ENCODE measurements around the gene GAS7. TPM values are rescaled to one million over a fixed set of nuclear protein-coding genes. Genes with fewer than 3 reads are reported as not detected.
"Not testable (repeated sequence)": the region's sequence is repeated elsewhere in the genome, so short reads cannot be mapped to it uniquely, and the experiment has no call there.

The GAS7 gene
- total RNA-seq, 1 experiment from 2014 or later: 2.5 TPM

- DNase-seq (ENCODE audit: low read depth): peak; percentile 76
Observed at GRCh38 chr17:10022416-10022815, 176.0 kb downstream of the GAS7 start.

GRCh38 chr17:10021272-10021984 lies 177.0 kb downstream of the GAS7 start:
- no peak for DNase-seq (ENCODE audit: low read depth)

- DNase-seq (ENCODE audit: low read depth): peak; percentile 50
Observed at GRCh38 chr17:10019941-10020451, 178.4 kb downstream of the GAS7 start.

GRCh38 chr17:10018461-10018891 lies 179.9 kb downstream of the GAS7 start:
- DNase-seq (ENCODE audit: low read depth): no peak

GRCh38 chr17:10016958-10017570 lies 181.3 kb downstream of the GAS7 start:
- DNase-seq (ENCODE audit: low read depth): not testable (repeated sequence)

- peak; percentile 57 for DNase-seq (ENCODE audit: low read depth)
Observed at GRCh38 chr17:10013365-10014112, 184.9 kb downstream of the GAS7 start.

GRCh38 chr17:10010752-10011151 lies 187.7 kb downstream of the GAS7 start:
- DNase-seq (ENCODE audit: low read depth): no peak

- DNase-seq (ENCODE audit: low read depth): no peak
Observed at GRCh38 chr17:10003705-10004104, 194.7 kb downstream of the GAS7 start.

GRCh38 chr17:10002567-10003360 lies 195.6 kb downstream of the GAS7 start:
- DNase-seq (ENCODE audit: low read depth): not testable (repeated sequence)

GRCh38 chr17:10001306-10001873 lies 197.0 kb downstream of the GAS7 start:
- no peak for DNase-seq (ENCODE audit: low read depth)

GRCh38 chr17:9999919-10000695 lies 198.3 kb downstream of the GAS7 start:
- DNase-seq (ENCODE audit: low read depth): no peak

GRCh38 chr17:9998060-9998459 lies 200.3 kb downstream of the GAS7 start:
- no peak for DNase-seq (ENCODE audit: low read depth)

GRCh38 chr17:9994761-9995160 lies 203.6 kb downstream of the GAS7 start:
- DNase-seq (ENCODE audit: low read depth): no peak

GRCh38 chr17:9991796-9992195 lies 206.6 kb downstream of the GAS7 start:
- DNase-seq (ENCODE audit: low read depth): no peak

GRCh38 chr17:9991351-9991750 lies 207.1 kb downstream of the GAS7 start:
- DNase-seq (ENCODE audit: low read depth): no peak

- peak; percentile 37 for DNase-seq (ENCODE audit: low read depth)
Observed at GRCh38 chr17:9987779-9988585, 210.4 kb downstream of the GAS7 start.

GRCh38 chr17:9986754-9987382 lies 211.5 kb downstream of the GAS7 start:
- no peak for DNase-seq (ENCODE audit: low read depth)

GRCh38 chr17:9985646-9986045 lies 212.8 kb downstream of the GAS7 start:
- no peak for DNase-seq (ENCODE audit: low read depth)

- DNase-seq (ENCODE audit: low read depth): no peak
Observed at GRCh38 chr17:9984768-9985167, 213.6 kb downstream of the GAS7 start.
